ENCODE measurements around the gene ZNF362. TPM values are rescaled to one million over a fixed set of nuclear protein-coding genes. Genes with fewer than 3 reads are reported as not detected.

Gene ZNF362
- total RNA-seq, 1 experiment from 2014 or later = 11.1 TPM

DNA sequence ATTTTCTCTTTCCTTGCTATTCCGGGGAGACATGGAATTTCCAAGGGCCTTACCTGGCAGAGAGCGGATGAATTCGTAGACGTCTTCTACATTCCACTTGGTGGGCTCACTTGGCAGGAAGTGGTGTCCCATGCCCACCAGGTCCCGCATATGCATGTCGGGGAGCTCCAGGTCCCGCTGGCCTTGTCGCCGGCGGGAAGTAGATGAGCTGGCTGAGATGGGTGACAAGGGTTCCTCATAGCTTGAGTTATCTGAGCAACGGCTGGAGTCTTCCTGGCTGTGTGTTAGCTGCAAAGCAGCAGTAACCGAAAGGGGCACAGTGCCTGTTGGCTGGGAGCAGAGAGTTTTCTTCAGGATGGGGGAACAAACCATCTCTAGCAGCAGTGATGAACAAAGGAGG lies 72.5 kb downstream of the ZNF362 start:
- Histone ChIP-seq H3K4me1 (ENCODE audit: control insufficient read depth in 1 of 2, insufficient read depth in 2 of 2, low read length in 2 of 2) (no peaks in the 10 kb centered on the region), H3K79me2 (ENCODE audit: insufficient read depth, low read length) (peaks cover 30% of the 10 kb centered on the region), H3K36me3 (ENCODE audit: control insufficient read depth in 1 of 2, insufficient read depth in 2 of 2, low read length in 2 of 2) (peaks cover 95 to 96% of the 10 kb centered on the region in 2 experiments), H4K20me1 (ENCODE audit: insufficient read depth) (no peaks in the 10 kb centered on the region), H3K9me2 (ENCODE audit: insufficient read depth) (no peaks in the 10 kb centered on the region), H3K27me3 (ENCODE audit: insufficient read depth, low read length) (no peaks in the 10 kb centered on the region), H3K4me3 (replicated peaks in 1 of 2; ENCODE audit: low read depth in 1 of 2, low read length in 2 of 2) (no peak overlapping the region), H3K4me2 (ENCODE audit: low read length) (no peak overlapping the region), H2AFZ (ENCODE audit: low read depth, low read length, poor library complexity, severe bottlenecking) (no peak overlapping the region), H3K9me3 (ENCODE audit: control insufficient read depth in 1 of 2, insufficient read depth in 1 of 2, low read depth in 1 of 2, low read length in 2 of 2) (no peaks in the 10 kb centered on the region), H3K9ac (ENCODE audit: low read length) (no peak overlapping the region), H3K27ac (ENCODE audit: low read depth, low read length) (no peak overlapping the region)
- BruUV-seq (replicated peaks) = no TSS peak
- CTCF ChIA-PET = no interaction called here
- TF ChIP-seq REST (IDR thresholded peaks at IDR 0.05; ENCODE audit: low read depth) = no peak
- no peak for TF ChIP-seq SIN3A (IDR thresholded peaks at IDR 0.05; ENCODE audit: low read depth)
- no peak for TF ChIP-seq ZNF274 (IDR thresholded peaks at IDR 0.05; ENCODE audit: low read depth, low read length)
- no peak for TF ChIP-seq EGR1 (IDR thresholded peaks at IDR 0.05; ENCODE audit: low read depth)
- DNase-seq (ENCODE audit: low read depth, low spot score) (no peak), ATAC-seq (no peak)
- RAD21 ChIA-PET (ENCODE audit: low non-redundant PET in 1 of 2, low total read pairs in 2 of 2, uncharacterized antibody in 2 of 2, unreplicated experiment in 2 of 2) = no interaction called here
- intact Hi-C loops (cut with micrococcal nuclease) = no loop called here
- POLR2A ChIA-PET = no interaction called here

GRCh38 chr1:33329600-33330305 lies 73.5 kb downstream of the ZNF362 start:
- POLR2A ChIA-PET = no interaction called here
- TF ChIP-seq POLR2AphosphoS5 (IDR thresholded peaks at IDR 0.05; ENCODE audit: low read depth, low read length) (peak; percentile 41; the same call in 1 of the 2 replicates), ATF3 (IDR thresholded peaks at IDR 0.05) (no peak)
- Histone ChIP-seq H3K27ac (ENCODE audit: low read depth, low read length) (no peak overlapping the region), H3K4me2 (ENCODE audit: low read length) (no peak overlapping the region), H3K9me3 (ENCODE audit: control insufficient read depth in 1 of 2, insufficient read depth in 1 of 2, low read depth in 1 of 2, low read length in 2 of 2) (no peaks in the 10 kb centered on the region), H3K4me3 (replicated peaks in 1 of 2; ENCODE audit: low read depth in 1 of 2, low read length in 2 of 2) (no peak overlapping the region), H3K79me2 (ENCODE audit: insufficient read depth, low read length) (peaks cover 40% of the 10 kb centered on the region), H3K36me3 (ENCODE audit: control insufficient read depth in 1 of 2, insufficient read depth in 2 of 2, low read length in 2 of 2) (peaks cover 94% of the 10 kb centered on the region in 2 experiments), H3K9me2 (ENCODE audit: insufficient read depth) (no peaks in the 10 kb centered on the region), H3K4me1 (ENCODE audit: control insufficient read depth in 1 of 2, insufficient read depth in 2 of 2, low read length in 2 of 2) (no peaks in the 10 kb centered on the region), H3K27me3 (ENCODE audit: insufficient read depth, low read length) (no peaks in the 10 kb centered on the region), H4K20me1 (ENCODE audit: insufficient read depth) (no peaks in the 10 kb centered on the region), H2AFZ (ENCODE audit: low read depth, low read length, poor library complexity, severe bottlenecking) (no peak overlapping the region), H3K9ac (ENCODE audit: low read length) (no peak overlapping the region)
- RAD21 ChIA-PET (ENCODE audit: low non-redundant PET in 1 of 2, low total read pairs in 2 of 2, uncharacterized antibody in 2 of 2, unreplicated experiment in 2 of 2) = no interaction called here
- BruUV-seq (replicated peaks) = no TSS peak
- DNase-seq (ENCODE audit: low read depth, low spot score) (no peak), ATAC-seq (no peak)
- CTCF ChIA-PET = no interaction called here
- intact Hi-C loops (cut with micrococcal nuclease) = no loop called here

Measured in HCT116 (cell line).